ENCODE measurements around the gene INAFM2. TPM values are rescaled to one million over a fixed set of nuclear protein-coding genes. Genes with fewer than 3 reads are reported as not detected.

The INAFM2 gene
- total RNA-seq, 1 experiment from 2014 or later, result 8.8 TPM

GRCh38 chr15:40347559-40348473, 24.3 kb downstream of the INAFM2 start:
- CTCF ChIA-PET, result no interaction called here
- Histone ChIP-seq H3K27ac (ENCODE audit: low read depth, low read length) (no peak overlapping the region), H3K79me2 (ENCODE audit: insufficient read depth, low read length) (no peaks in the 10 kb centered on the region), H3K9me3 (ENCODE audit: control insufficient read depth in 1 of 2, insufficient read depth in 1 of 2, low read depth in 1 of 2, low read length in 2 of 2) (no peaks in the 10 kb centered on the region), H3K36me3 (ENCODE audit: control insufficient read depth in 1 of 2, insufficient read depth in 2 of 2, low read length in 2 of 2) (no peaks in the 10 kb centered on the region), H2AFZ (ENCODE audit: low read depth, low read length, poor library complexity, severe bottlenecking) (no peak overlapping the region), H3K4me2 (ENCODE audit: low read length) (no peak overlapping the region), H3K9me2 (ENCODE audit: insufficient read depth) (no peaks in the 10 kb centered on the region), H3K4me1 (ENCODE audit: control insufficient read depth in 1 of 2, insufficient read depth in 2 of 2, low read length in 2 of 2) (peaks cover 0 to 43% of the 10 kb centered on the region in 2 experiments; a peak in 2 of 4 replicates), H3K27me3 (ENCODE audit: insufficient read depth, low read length) (no peaks in the 10 kb centered on the region), H3K9ac (ENCODE audit: low read length) (no peak overlapping the region), H3K4me3 (replicated peaks in 1 of 2; ENCODE audit: low read depth in 1 of 2, low read length in 2 of 2) (no peak overlapping the region), H4K20me1 (ENCODE audit: insufficient read depth) (no peaks in the 10 kb centered on the region)
- ATAC-seq, result peak; percentile 27; the same call in 1 of the 2 replicates
- no TSS peak for BruUV-seq (replicated peaks)
- intact Hi-C loops (cut with micrococcal nuclease), result loop anchor here (10.0 kb wide), 1 partner anchor 157 kb away; no protein-coding TSS in a partner anchor
- no peak for DNase-seq (ENCODE audit: low read depth, low spot score)
- POLR2A ChIA-PET, result no interaction called here
- RAD21 ChIA-PET (ENCODE audit: low non-redundant PET in 1 of 2, low total read pairs in 2 of 2, uncharacterized antibody in 2 of 2, unreplicated experiment in 2 of 2), result no interaction called here
- TF ChIP-seq SIN3A (IDR thresholded peaks at IDR 0.05; ENCODE audit: low read depth), result no peak

- no peaks in the 10 kb centered on the region for H3K36me3 ChIP-seq (ENCODE audit: control insufficient read depth in 1 of 2, insufficient read depth in 2 of 2, low read length in 2 of 2)
- H3K4me1 ChIP-seq (ENCODE audit: control insufficient read depth in 1 of 2, insufficient read depth in 2 of 2, low read length in 2 of 2), result peaks cover 0 to 36% of the 10 kb centered on the region in 2 experiments; a peak in 2 of 4 replicates
- CTCF ChIA-PET, result no interaction called here
- intact Hi-C loops (cut with micrococcal nuclease), result loop anchor here (10.0 kb wide), 1 partner anchor 156 kb away; no protein-coding TSS in a partner anchor
- H3K9me2 ChIP-seq (ENCODE audit: insufficient read depth), result no peaks in the 10 kb centered on the region
- TF ChIP-seq TCF7L2 (IDR thresholded peaks at IDR 0.05; ENCODE audit: borderline replicate concordance, extremely low read depth, insufficient read depth, insufficient read length) (no peak), CTCF (IDR thresholded peaks at IDR 0.05 in 2 of 3, conservative IDR thresholded peaks at IDR 0.05 in 1 of 3; ENCODE audit: borderline replicate concordance in 1 of 3, insufficient read depth in 1 of 3, low read depth in 2 of 3, low read length in 2 of 3) (no peak), ZNF274 (IDR thresholded peaks at IDR 0.05; ENCODE audit: low read depth, low read length) (no peak), RAD21 (IDR thresholded peaks at IDR 0.05; ENCODE audit: low read depth) (no peak), ATF3 (IDR thresholded peaks at IDR 0.05) (no peak), FOSL1 (IDR thresholded peaks at IDR 0.05; ENCODE audit: low read depth) (no peak), CEBPB (IDR thresholded peaks at IDR 0.05; ENCODE audit: low read depth) (no peak), ELF1 (IDR thresholded peaks at IDR 0.05; ENCODE audit: borderline replicate concordance, low read depth) (no peak), POLR2A (IDR thresholded peaks at IDR 0.05; ENCODE audit: borderline replicate concordance, extremely low read depth, insufficient read depth, insufficient read length) (no peak), EZH2phosphoT487 (IDR thresholded peaks at IDR 0.05; ENCODE audit: borderline replicate concordance) (no peak), SP1 (IDR thresholded peaks at IDR 0.05; ENCODE audit: low read depth) (no peak)
- H4K20me1 ChIP-seq (ENCODE audit: insufficient read depth), result no peaks in the 10 kb centered on the region
- POLR2A ChIA-PET, result no interaction called here
- no peak overlapping the region for H3K4me2 ChIP-seq (ENCODE audit: low read length)
- H3K27me3 ChIP-seq (ENCODE audit: insufficient read depth, low read length), result no peaks in the 10 kb centered on the region
- no peak overlapping the region for H2AFZ ChIP-seq (ENCODE audit: low read depth, low read length, poor library complexity, severe bottlenecking)
- BruUV-seq (replicated peaks), result no TSS peak
- no peaks in the 10 kb centered on the region for H3K79me2 ChIP-seq (ENCODE audit: insufficient read depth, low read length)
- ATAC-seq (no peak), DNase-seq (ENCODE audit: low read depth, low spot score) (no peak)
- no peaks in the 10 kb centered on the region for H3K9me3 ChIP-seq (ENCODE audit: control insufficient read depth in 1 of 2, insufficient read depth in 1 of 2, low read depth in 1 of 2, low read length in 2 of 2)
- RAD21 ChIA-PET (ENCODE audit: low non-redundant PET in 1 of 2, low total read pairs in 2 of 2, uncharacterized antibody in 2 of 2, unreplicated experiment in 2 of 2), result no interaction called here
- H3K9ac ChIP-seq (ENCODE audit: low read length), result no peak overlapping the region
- H3K27ac ChIP-seq (ENCODE audit: low read depth, low read length), result no peak overlapping the region
- no peak overlapping the region for H3K4me3 ChIP-seq (replicated peaks in 1 of 2; ENCODE audit: low read depth in 1 of 2, low read length in 2 of 2)
These were observed 25.0 kb downstream of the INAFM2 start for GRCh38 chr15:40348474-40348870.

Measured in HCT116 (cell line).